GM12878 (cell line): ENCODE data around the gene LENEP. TPM values are rescaled to one million over a fixed set of nuclear protein-coding genes. Genes with fewer than 3 reads are reported as not detected.
A peak's percentile ranks its signal among the peaks of the same experiment; 100 is the strongest.

ENCODE experiments used
- CHD1 ChIP-seq: IDR thresholded peaks from 2 replicates; pipeline ENCODE4 v1.6.1; 2012; ENCODE audit warnings: low read depth, low read length, improper control_type of control experiment
- EGR1 ChIP-seq, 2 experiments: IDR thresholded peaks; 1 replicate in 1 of 2; 2 replicates in 1 of 2; pipeline ENCODE4 v1.6.1; 2011 to 2012; ENCODE audit warnings: low read depth in 2 of 2, low read length in 2 of 2, borderline replicate concordance in 1 of 2, mild to moderate bottlenecking in 1 of 2, moderate library complexity in 1 of 2
- FOXK2 ChIP-seq: fragments of 450-650 bp; IDR thresholded peaks from 2 replicates; pipeline ENCODE4 v1.6.1; 2017; ENCODE audit warnings: mild to moderate bottlenecking, moderate library complexity
- HCFC1 ChIP-seq: fragments of 150-350 bp; IDR thresholded peaks from 2 replicates; pipeline ENCODE4 v1.6.1; 2014; ENCODE audit warnings: low read length
- IKZF2 ChIP-seq, 2 experiments: fragments of 450-650 bp; IDR thresholded peaks; 2 replicates each; pipeline ENCODE4 v1.6.1; 2017; ENCODE audit warnings: mild to moderate bottlenecking in 2 of 2, moderate library complexity in 2 of 2
- KLF5 ChIP-seq: fragments of 450-650 bp; IDR thresholded peaks from 2 replicates; pipeline ENCODE4 v1.6.1; 2014; ENCODE audit warnings: mild to moderate bottlenecking; ENCODE audit not compliant: partially characterized antibody
- MEF2A ChIP-seq: IDR thresholded peaks from 2 replicates; pipeline ENCODE4 v1.6.1; 2011; ENCODE audit warnings: low read depth, mild to moderate bottlenecking, low read length, moderate library complexity; ENCODE audit not compliant: insufficient read depth
- MXI1 ChIP-seq: fragments of 150-350 bp; IDR thresholded peaks from 2 replicates; pipeline ENCODE4 v1.6.1; 2011; ENCODE audit warnings: low read depth, mild to moderate bottlenecking, inconsistent platforms, low read length, improper control_type of control experiment
- NBN ChIP-seq: fragments of 450-650 bp; IDR thresholded peaks from 2 replicates; pipeline ENCODE4 v1.6.1; 2016
- NFYB ChIP-seq: IDR thresholded peaks from 2 replicates; pipeline ENCODE4 v1.6.1; 2011; ENCODE audit warnings: low read depth, mild to moderate bottlenecking, low read length, improper control_type of control experiment, moderate library complexity; ENCODE audit not compliant: insufficient read depth
- NR2C2 ChIP-seq: IDR thresholded peaks from 2 replicates; pipeline ENCODE4 v1.6.1; 2011; ENCODE audit warnings: borderline replicate concordance, low read depth; ENCODE audit not compliant: control insufficient read depth, insufficient read length
- NRF1 ChIP-seq: conservative IDR thresholded peaks from 2 replicates; pipeline ENCODE4 v1.6.1; 2011; ENCODE audit warnings: mild to moderate bottlenecking, low read depth, low read length, improper control_type of control experiment
- PAX8 ChIP-seq: fragments of 450-650 bp; IDR thresholded peaks from 2 replicates; pipeline ENCODE4 v1.6.1; 2017; ENCODE audit warnings: mild to moderate bottlenecking, moderate library complexity
- POLR2AphosphoS2 ChIP-seq: IDR thresholded peaks from 2 replicates; pipeline ENCODE4 v1.6.1; 2011; ENCODE audit warnings: low read depth, mild to moderate bottlenecking, low read length, improper control_type of control experiment, moderate library complexity
- RUNX3 ChIP-seq: IDR thresholded peaks from 2 replicates; pipeline ENCODE4 v1.6.1; 2012; ENCODE audit warnings: low read length, inconsistent platforms
- SP1 ChIP-seq: IDR thresholded peaks from one replicate; pipeline ENCODE4 v1.6.1; 2011; ENCODE audit warnings: low read depth, low read length
- SREBF2 ChIP-seq: IDR thresholded peaks from 2 replicates; pipeline ENCODE4 v1.6.1; 2012; ENCODE audit warnings: mild to moderate bottlenecking, low read length
- STAT1 ChIP-seq: fragments of 450-650 bp; conservative IDR thresholded peaks from 2 replicates; pipeline ENCODE4 v1.6.1; 2014; ENCODE audit warnings: antibody characterized with exemption, mild to moderate bottlenecking
- TARDBP ChIP-seq: IDR thresholded peaks from 2 replicates; pipeline ENCODE4 v1.6.1; 2016; ENCODE audit warnings: borderline replicate concordance
- YBX1 ChIP-seq: fragments of 450-650 bp; IDR thresholded peaks from 2 replicates; pipeline ENCODE4 v1.6.1; 2016; ENCODE audit warnings: antibody characterized with exemption
- polyA plus RNA-seq, 11 experiments: library from polyadenylated mRNA; depleted of rRNA in 4 of 11; unstranded in 6 of 11; stranded (reverse) in 5 of 11; fragments of >200 nt; fragmentation: Nextera tagmentation in 4 of 11; fragmentation: Illumina TruSeq in 1 of 11; extraction: Ambion mirVana in 4 of 11; extraction: Trizol in 1 of 11; gene quantifications; 1 replicate in 1 of 11; 2 replicates in 10 of 11; pipeline versions ENCODE4 v1.2.1 to v1.2.3, GENCODE V29; 2011 to 2016; ENCODE audit warnings: inconsistent platforms in 2 of 11, missing spikeins in 2 of 11, low read depth in 1 of 11
- total RNA-seq, 4 experiments: library from RNA; depleted of rRNA in 3 of 4; stranded (reverse); fragments of >200 nt in 3 of 4; fragmentation: Illumina TruSeq in 1 of 4; extraction: Trizol in 1 of 4; gene quantifications; 2 replicates each; pipeline versions ENCODE4 v1.2.1 to v1.2.3, GENCODE V29; 2013 to 2021
- TF ChIP-seq, protein P1 (sequence below): fragments of 150-350 bp; IDR thresholded peaks from 2 replicates; pipeline ENCODE4 v1.6.1; 2014; ENCODE audit warnings: mild to moderate bottlenecking, low read depth, low read length
- TF ChIP-seq, protein P2 (sequence below): fragments of 450-650 bp; IDR thresholded peaks from 2 replicates; pipeline ENCODE4 v1.6.1; 2016; ENCODE audit warnings: mild to moderate bottlenecking
- TF ChIP-seq, protein P3 (sequence below): fragments of 450-650 bp; IDR thresholded peaks from 2 replicates; pipeline ENCODE4 v1.6.1; 2018; ENCODE audit warnings: mild to moderate bottlenecking, low read depth, moderate library complexity; ENCODE audit not compliant: partially characterized antibody
- TF ChIP-seq, protein P4 (sequence below): fragments of 450-650 bp; IDR thresholded peaks from 2 replicates; pipeline ENCODE4 v1.6.1; 2017; ENCODE audit warnings: mild to moderate bottlenecking, low read depth, inconsistent platforms; ENCODE audit not compliant: poor library complexity, severe bottlenecking

LENEP gene
- total and polyA plus RNA-seq, 10 of the 15 experiments (the other 5 are each of a cell fraction or from before 2014, with no cell fraction given) = 0.27 to 1.1 (median 0.64) TPM; not detected in 7

DNA sequence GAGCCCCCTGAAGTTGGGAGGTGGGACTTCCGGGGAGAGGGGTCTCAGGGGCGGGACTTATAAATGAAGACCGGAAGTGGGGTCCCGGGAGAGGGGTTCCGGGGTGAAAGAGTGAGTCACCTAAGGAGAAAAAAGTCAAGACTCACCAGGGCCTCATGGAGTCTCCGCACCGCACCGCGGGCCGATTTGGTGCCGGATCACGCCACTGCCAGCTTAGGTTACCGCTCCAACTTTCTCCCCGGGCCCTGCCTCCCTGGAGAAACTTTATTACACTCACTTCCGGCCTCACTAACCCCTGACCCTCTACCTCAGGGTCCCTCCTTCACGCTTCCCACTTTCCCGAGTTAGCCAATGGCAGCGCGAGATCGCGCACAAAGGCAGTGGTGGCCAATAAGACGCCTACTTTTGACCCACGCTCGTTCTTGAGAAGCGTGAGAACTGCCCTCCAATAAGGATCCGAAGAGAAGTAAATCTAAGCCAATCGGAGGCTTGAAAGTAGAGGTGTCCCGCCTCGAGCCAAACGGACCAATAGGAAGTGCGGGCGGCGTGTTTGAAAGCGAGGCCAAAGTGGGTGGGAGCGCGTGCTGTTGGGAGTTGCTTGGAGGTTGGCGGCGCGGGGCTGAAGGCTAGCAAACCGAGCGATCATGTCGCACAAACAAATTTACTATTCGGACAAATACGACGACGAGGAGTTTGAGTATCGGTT lies 19.1 kb upstream of the LENEP start, which contains the start of gene CKS1B (continued):
- TF ChIP-seq NRF1 (no peak; the same call in 1 of the 2 replicates), EGR1 (IDR thresholded peaks at IDR 0.05; ENCODE audit: borderline replicate concordance in 1 of 2, low read depth in 2 of 2, low read length in 2 of 2) (peak in 1 of 2 experiments; percentile 26; a peak in 1 of 3 replicates), IKZF2 (IDR thresholded peaks at IDR 0.05) (no peak), CHD1 (no peak), NBN (peak; percentile 92), TARDBP (no peak), KLF5 (peak; percentile 70), SREBF2 (no peak), SP1 (peak; percentile 97), STAT1 (0 out of 2 replicates have a peak, but pooled peaks have one; percentile 11), RUNX3 (0 out of 2 replicates have a peak, but pooled peaks have one; percentile 15), MEF2A (no peak), POLR2AphosphoS2 (peak; percentile 52; the same call in 1 of the 2 replicates), FOXK2 (no peak), HCFC1 (peak; percentile 45), MXI1 (peak; percentile 100), NR2C2 (no peak), NFYB (peak; percentile 99), YBX1 (no peak), PAX8 (no peak)
- TF ChIP-seq, protein P1, sequence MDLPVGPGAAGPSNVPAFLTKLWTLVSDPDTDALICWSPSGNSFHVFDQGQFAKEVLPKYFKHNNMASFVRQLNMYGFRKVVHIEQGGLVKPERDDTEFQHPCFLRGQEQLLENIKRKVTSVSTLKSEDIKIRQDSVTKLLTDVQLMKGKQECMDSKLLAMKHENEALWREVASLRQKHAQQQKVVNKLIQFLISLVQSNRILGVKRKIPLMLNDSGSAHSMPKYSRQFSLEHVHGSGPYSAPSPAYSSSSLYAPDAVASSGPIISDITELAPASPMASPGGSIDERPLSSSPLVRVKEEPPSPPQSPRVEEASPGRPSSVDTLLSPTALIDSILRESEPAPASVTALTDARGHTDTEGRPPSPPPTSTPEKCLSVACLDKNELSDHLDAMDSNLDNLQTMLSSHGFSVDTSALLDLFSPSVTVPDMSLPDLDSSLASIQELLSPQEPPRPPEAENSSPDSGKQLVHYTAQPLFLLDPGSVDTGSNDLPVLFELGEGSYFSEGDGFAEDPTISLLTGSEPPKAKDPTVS = 0 out of 2 replicates have a peak, but pooled peaks have one; percentile 17
- TF ChIP-seq, protein P2, sequence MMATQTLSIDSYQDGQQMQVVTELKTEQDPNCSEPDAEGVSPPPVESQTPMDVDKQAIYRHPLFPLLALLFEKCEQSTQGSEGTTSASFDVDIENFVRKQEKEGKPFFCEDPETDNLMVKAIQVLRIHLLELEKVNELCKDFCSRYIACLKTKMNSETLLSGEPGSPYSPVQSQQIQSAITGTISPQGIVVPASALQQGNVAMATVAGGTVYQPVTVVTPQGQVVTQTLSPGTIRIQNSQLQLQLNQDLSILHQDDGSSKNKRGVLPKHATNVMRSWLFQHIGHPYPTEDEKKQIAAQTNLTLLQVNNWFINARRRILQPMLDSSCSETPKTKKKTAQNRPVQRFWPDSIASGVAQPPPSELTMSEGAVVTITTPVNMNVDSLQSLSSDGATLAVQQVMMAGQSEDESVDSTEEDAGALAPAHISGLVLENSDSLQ = peak; percentile 91
- TF ChIP-seq, protein P3, sequence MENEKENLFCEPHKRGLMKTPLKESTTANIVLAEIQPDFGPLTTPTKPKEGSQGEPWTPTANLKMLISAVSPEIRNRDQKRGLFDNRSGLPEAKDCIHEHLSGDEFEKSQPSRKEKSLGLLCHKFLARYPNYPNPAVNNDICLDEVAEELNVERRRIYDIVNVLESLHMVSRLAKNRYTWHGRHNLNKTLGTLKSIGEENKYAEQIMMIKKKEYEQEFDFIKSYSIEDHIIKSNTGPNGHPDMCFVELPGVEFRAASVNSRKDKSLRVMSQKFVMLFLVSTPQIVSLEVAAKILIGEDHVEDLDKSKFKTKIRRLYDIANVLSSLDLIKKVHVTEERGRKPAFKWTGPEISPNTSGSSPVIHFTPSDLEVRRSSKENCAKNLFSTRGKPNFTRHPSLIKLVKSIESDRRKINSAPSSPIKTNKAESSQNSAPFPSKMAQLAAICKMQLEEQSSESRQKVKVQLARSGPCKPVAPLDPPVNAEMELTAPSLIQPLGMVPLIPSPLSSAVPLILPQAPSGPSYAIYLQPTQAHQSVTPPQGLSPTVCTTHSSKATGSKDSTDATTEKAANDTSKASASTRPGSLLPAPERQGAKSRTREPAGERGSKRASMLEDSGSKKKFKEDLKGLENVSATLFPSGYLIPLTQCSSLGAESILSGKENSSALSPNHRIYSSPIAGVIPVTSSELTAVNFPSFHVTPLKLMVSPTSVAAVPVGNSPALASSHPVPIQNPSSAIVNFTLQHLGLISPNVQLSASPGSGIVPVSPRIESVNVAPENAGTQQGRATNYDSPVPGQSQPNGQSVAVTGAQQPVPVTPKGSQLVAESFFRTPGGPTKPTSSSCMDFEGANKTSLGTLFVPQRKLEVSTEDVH = peak; percentile 76
- TF ChIP-seq, protein P4, sequence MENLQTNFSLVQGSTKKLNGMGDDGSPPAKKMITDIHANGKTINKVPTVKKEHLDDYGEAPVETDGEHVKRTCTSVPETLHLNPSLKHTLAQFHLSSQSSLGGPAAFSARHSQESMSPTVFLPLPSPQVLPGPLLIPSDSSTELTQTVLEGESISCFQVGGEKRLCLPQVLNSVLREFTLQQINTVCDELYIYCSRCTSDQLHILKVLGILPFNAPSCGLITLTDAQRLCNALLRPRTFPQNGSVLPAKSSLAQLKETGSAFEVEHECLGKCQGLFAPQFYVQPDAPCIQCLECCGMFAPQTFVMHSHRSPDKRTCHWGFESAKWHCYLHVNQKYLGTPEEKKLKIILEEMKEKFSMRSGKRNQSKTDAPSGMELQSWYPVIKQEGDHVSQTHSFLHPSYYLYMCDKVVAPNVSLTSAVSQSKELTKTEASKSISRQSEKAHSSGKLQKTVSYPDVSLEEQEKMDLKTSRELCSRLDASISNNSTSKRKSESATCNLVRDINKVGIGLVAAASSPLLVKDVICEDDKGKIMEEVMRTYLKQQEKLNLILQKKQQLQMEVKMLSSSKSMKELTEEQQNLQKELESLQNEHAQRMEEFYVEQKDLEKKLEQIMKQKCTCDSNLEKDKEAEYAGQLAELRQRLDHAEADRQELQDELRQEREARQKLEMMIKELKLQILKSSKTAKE = peak; percentile 25
